SK-N-SH (cell line): ENCODE measurements around the gene COL4A2. TPM values are rescaled to one million over a fixed set of nuclear protein-coding genes. Genes with fewer than 3 reads are reported as not detected.

Experiments used
- CTCF ChIA-PET: fragments of 300-600, 350-600 bp; formaldehyde crosslinking; extraction: SDS; loops from one replicate; lab custom pipeline; 2021; lab: Yijun Ruan, JAX
- POLR2A ChIA-PET: fragments of 350-600 bp; sonication (Branson Sonifier 250); formaldehyde crosslinking; extraction: SDS; loops from one replicate; lab custom pipeline; 2020; ENCODE audit warnings: antibody characterized with exemption, inconsistent platforms; lab: Yijun Ruan, JAX
- DNase-seq: peaks from one replicate; pipeline ENCODE4 v3.0.0; 2012
- H2AFZ ChIP-seq: fragments of 200-600 bp; sonication (generic); 2 replicates; pipeline ENCODE4 v1.8.1; 2016; ENCODE audit warnings: antibody characterized with exemption, mild to moderate bottlenecking, low read depth
- H3F3A ChIP-seq: fragments of 200-600 bp; sonication (generic); replicated peaks from 2 replicates; pipeline ENCODE3; 2016; ENCODE audit warnings: antibody characterized with exemption, mild to moderate bottlenecking; ENCODE audit not compliant: insufficient read depth
- H3K27ac ChIP-seq, 2 experiments: fragments of 200-500 bp in 1 of 2; fragments of 200-600 bp in 1 of 2; sonication (Bioruptor generic) in 1 of 2; sonication (generic), shearing (Covaris generic) in 1 of 2; 2 replicates each; pipeline versions ENCODE4 v1.5.1 to v1.6.1; 2014 to 2016; ENCODE audit warnings: low read depth in 2 of 2, inconsistent platforms in 1 of 2, low read length in 1 of 2, mild to moderate bottlenecking in 1 of 2, mixed read lengths in 1 of 2
- H3K27me3 ChIP-seq: fragments of 200-600 bp; sonication (generic), shearing (Covaris generic); 2 replicates; pipeline ENCODE4 v1.6.1; 2016; ENCODE audit warnings: mixed run types; ENCODE audit not compliant: insufficient read depth
- H3K36me3 ChIP-seq, 2 experiments: fragments of 200-500 bp in 1 of 2; fragments of 200-600 bp in 1 of 2; sonication (Bioruptor generic) in 1 of 2; sonication (generic) in 1 of 2; replicated peaks in 1 of 2; 2 replicates each; pipeline versions ENCODE3 to v1.5.1; 2014 to 2016; ENCODE audit warnings: low read length in 1 of 2, mild to moderate bottlenecking in 1 of 2; ENCODE audit not compliant: insufficient read depth in 2 of 2, control insufficient read depth in 1 of 2
- H3K4me1 ChIP-seq, 2 experiments: fragments of 200-500 bp in 1 of 2; fragments of 200-600 bp in 1 of 2; sonication (Bioruptor generic) in 1 of 2; sonication (generic), shearing (Covaris generic) in 1 of 2; 2 replicates each; pipeline versions ENCODE4 v1.5.1 to v1.6.1; 2014 to 2016; ENCODE audit warnings: low read depth in 1 of 2, low read length in 1 of 2, mixed run types in 1 of 2; ENCODE audit not compliant: insufficient read depth in 2 of 2, control insufficient read depth in 1 of 2
- H3K4me2 ChIP-seq: fragments of 200-600 bp; sonication (generic), shearing (Covaris generic); 2 replicates; pipeline ENCODE4 v1.6.1; 2017; ENCODE audit warnings: mixed run types
- H3K4me3 ChIP-seq, 2 experiments: fragments of 200-500 bp in 1 of 2; fragments of 200-600 bp in 1 of 2; sonication (Bioruptor generic) in 1 of 2; sonication (generic), shearing (Covaris generic) in 1 of 2; 2 replicates each; pipeline versions ENCODE4 v1.5.1 to v1.8.1; 2014 to 2016; ENCODE audit warnings: low read depth in 2 of 2, inconsistent platforms in 1 of 2, low read length in 1 of 2, mild to moderate bottlenecking in 1 of 2, mixed read lengths in 1 of 2, moderate library complexity in 1 of 2
- H3K79me2 ChIP-seq: fragments of 200-600 bp; sonication (generic); 2 replicates; pipeline ENCODE4 v1.8.1; 2017; ENCODE audit warnings: mild to moderate bottlenecking; ENCODE audit not compliant: insufficient read depth
- H3K9ac ChIP-seq: fragments of 200-600 bp; sonication (generic); 2 replicates; pipeline ENCODE4 v1.6.1; 2017; ENCODE audit warnings: mixed run types
- H3K9me2 ChIP-seq: fragments of 200-600 bp; sonication (generic); 2 replicates; pipeline ENCODE4 v1.6.1; 2017; ENCODE audit warnings: mixed run types
- H3K9me3 ChIP-seq: fragments of 200-600 bp; sonication (generic); 2 replicates; pipeline ENCODE4 v1.6.1; 2017; ENCODE audit warnings: mixed run types, mild to moderate bottlenecking, moderate library complexity
- H4K20me1 ChIP-seq: fragments of 200-600 bp; sonication (generic); 2 replicates; pipeline ENCODE4 v1.6.1; 2017; ENCODE audit warnings: mild to moderate bottlenecking, mixed run types; ENCODE audit not compliant: insufficient read depth
- EP300 ChIP-seq, 2 experiments: IDR thresholded peaks; 2 replicates each; pipeline versions ENCODE4 v1.4.0 to v1.6.1; 2012; ENCODE audit warnings: borderline replicate concordance in 1 of 2, low read depth in 1 of 2, low read length in 1 of 2
- FOXJ3 ChIP-seq: sonication (generic); formaldehyde crosslinking; IDR thresholded peaks from 2 replicates; pipeline ENCODE4 v1.5.1; 2020; ENCODE audit warnings: mild to moderate bottlenecking, missing genetic modification reagents
- GABPA ChIP-seq: IDR thresholded peaks from 2 replicates; pipeline ENCODE4 v1.4.0; 2012; ENCODE audit warnings: low read depth, mild to moderate bottlenecking
- MEF2A ChIP-seq: IDR thresholded peaks from 2 replicates; pipeline ENCODE4 v1.4.0; 2012; ENCODE audit warnings: low read depth, borderline replicate concordance
- NFIC ChIP-seq: IDR thresholded peaks from 2 replicates; pipeline ENCODE4 v1.4.0; 2012; ENCODE audit warnings: borderline replicate concordance
- NRF1 ChIP-seq: IDR thresholded peaks from 2 replicates; pipeline ENCODE4 v1.6.1; 2012; ENCODE audit warnings: low read depth, mild to moderate bottlenecking, low read length
- RAD21 ChIP-seq: IDR thresholded peaks from 2 replicates; pipeline ENCODE4 v1.6.1; 2012; ENCODE audit warnings: mild to moderate bottlenecking, low read length
- SMC3 ChIP-seq: IDR thresholded peaks from 2 replicates; pipeline ENCODE4 v1.6.1; 2012; ENCODE audit warnings: low read depth, low read length, improper control_type of control experiment
- TAF1 ChIP-seq: IDR thresholded peaks from 2 replicates; pipeline ENCODE4 v1.6.1; 2012; ENCODE audit warnings: low read depth, mild to moderate bottlenecking, low read length, moderate library complexity, borderline replicate concordance
- TCF12 ChIP-seq: IDR thresholded peaks from 2 replicates; pipeline ENCODE4 v1.4.0; 2012
- whole genome bisulfite sequencing: methylation state at CpG from one replicate; pipeline ENCODE4 v1.1.6; 2017; ENCODE audit warnings: low lambda C conversion rate; 5-methylcytosine and 5-hydroxymethylcytosine counted together
- polyA plus RNA-seq, 3 experiments: library from polyadenylated mRNA; depleted of rRNA; stranded (reverse); fragments of >200 nt; gene quantifications; 2 replicates each; pipeline ENCODE4 v1.2.3, GENCODE V29; 2012
- TF ChIP-seq, protein P1 (sequence below): fragments of 150-350 bp; IDR thresholded peaks from 2 replicates; pipeline ENCODE4 v1.6.1; 2016; ENCODE audit warnings: mild to moderate bottlenecking, low read depth, low read length
- TF ChIP-seq, protein P2 (sequence below): IDR thresholded peaks from 2 replicates; pipeline ENCODE4 v1.6.1; 2012; ENCODE audit warnings: mild to moderate bottlenecking, low read depth, low read length, moderate library complexity
- TF ChIP-seq, protein P3 (sequence below): fragments of 200-600 bp; sonication (generic); IDR thresholded peaks from 2 replicates; pipeline ENCODE4 v1.6.1; 2017; ENCODE audit warnings: antibody characterized with exemption, mild to moderate bottlenecking, moderate library complexity
- TF ChIP-seq, protein P4 (sequence below): IDR thresholded peaks from 2 replicates; pipeline ENCODE4 v1.4.0; 2012; ENCODE audit warnings: low read depth

The COL4A2 gene
- polyA plus RNA-seq, 1 of the 3 experiments (the other 2 are of a cell fraction): 137 TPM

DNA sequence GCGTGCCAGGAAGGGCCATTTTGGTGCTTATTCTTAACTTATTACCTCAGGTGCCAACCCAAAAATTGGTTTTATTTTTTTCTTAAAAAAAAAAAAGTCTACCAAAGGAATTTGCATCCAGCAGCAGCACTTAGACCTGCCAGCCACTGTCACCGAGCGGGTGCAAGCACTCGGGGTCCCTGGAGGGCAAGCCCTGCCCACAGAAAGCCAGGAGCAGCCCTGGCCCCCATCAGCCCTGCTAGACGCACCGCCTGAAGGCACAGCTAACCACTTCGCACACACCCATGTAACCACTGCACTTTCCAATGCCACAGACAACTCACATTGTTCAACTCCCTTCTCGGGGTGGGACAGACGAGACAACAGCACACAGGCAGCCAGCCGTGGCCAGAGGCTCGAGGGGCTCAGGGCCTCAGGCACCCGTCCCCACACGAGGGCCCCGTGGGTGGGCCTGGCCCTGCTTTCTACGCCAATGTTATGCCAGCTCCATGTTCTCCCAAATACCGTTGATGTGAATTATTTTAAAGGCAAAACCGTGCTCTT, 205.2 kb downstream of the COL4A2 start:
- no peaks in the 10 kb centered on the region; a peak in 1 of 4 replicates for H3K4me1 ChIP-seq
- H3K4me3 ChIP-seq: no peak overlapping the region
- ChIA-PET POLR2A (no interaction called here), CTCF (interaction anchor here (1.0 kb wide), 1 partner anchor 12 kb away, joined by 3 read pairs; no protein-coding TSS in a partner anchor)
- H3K9ac ChIP-seq: no peak overlapping the region
- peaks cover 25 to 32% of the 10 kb centered on the region in 2 experiments for H3K36me3 ChIP-seq
- no peak overlapping the region for H3K27ac ChIP-seq
- no peaks in the 10 kb centered on the region for H3K79me2 ChIP-seq
- 98% methylated on average over 16 of the region's 17 CpGs for WGBS
- H3K4me2 ChIP-seq: no peak overlapping the region
- H3K9me3 ChIP-seq: no peaks in the 10 kb centered on the region
- H3F3A ChIP-seq: peaks cover 9% of the 10 kb centered on the region
- no peak overlapping the region for H2AFZ ChIP-seq
- TF ChIP-seq MEF2A: no peak
- H3K27me3 ChIP-seq: no peaks in the 10 kb centered on the region
- no peaks in the 10 kb centered on the region for H4K20me1 ChIP-seq
- no peak for DNase-seq
- H3K9me2 ChIP-seq: no peaks in the 10 kb centered on the region

DNA sequence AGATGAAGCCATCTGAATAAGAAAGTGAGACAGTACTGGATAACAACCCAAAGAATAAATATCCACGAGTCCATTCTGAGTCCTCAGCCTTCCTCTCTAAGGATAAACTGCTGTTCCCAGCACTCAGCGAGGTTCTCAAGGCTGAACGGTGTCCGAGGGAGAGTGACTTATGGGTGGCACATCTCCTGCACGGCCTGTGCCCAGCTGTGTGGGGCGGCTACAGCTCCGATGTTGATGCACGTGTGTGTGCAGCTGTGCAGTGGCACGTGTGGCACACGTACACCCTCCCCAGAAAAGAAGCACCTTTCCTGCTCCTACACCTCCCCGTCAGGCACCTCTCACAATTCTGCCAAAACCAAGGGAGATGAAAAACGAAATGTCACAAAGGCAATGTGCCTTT, 209.4 kb downstream of the COL4A2 start:
- Histone ChIP-seq H3K9ac (no peak overlapping the region), H3K27ac (no peak overlapping the region), H3K27me3 (no peaks in the 10 kb centered on the region), H3K79me2 (no peaks in the 10 kb centered on the region), H3K4me2 (no peak overlapping the region), H3K9me2 (no peaks in the 10 kb centered on the region), H3K4me1 (peaks cover 0 to 3% of the 10 kb centered on the region in 2 experiments; a peak in 1 of 4 replicates), H3K36me3 (peaks cover 10 to 12% of the 10 kb centered on the region in 2 experiments), H3K9me3 (no peaks in the 10 kb centered on the region), H2AFZ (no peak overlapping the region)
- CTCF ChIA-PET: no interaction called here
- no peak for DNase-seq
- no peak for TF ChIP-seq RAD21
- no peak for TF ChIP-seq GABPA
- TF ChIP-seq, all 33 proteins: peak for 0
- POLR2A ChIA-PET: no interaction called here
- no peak overlapping the region for H3K4me3 ChIP-seq
- no peaks in the 10 kb centered on the region for H4K20me1 ChIP-seq
- 80% methylated on average over 12 of the region's 12 CpGs for WGBS
- H3F3A ChIP-seq: no peaks in the 10 kb centered on the region

DNA sequence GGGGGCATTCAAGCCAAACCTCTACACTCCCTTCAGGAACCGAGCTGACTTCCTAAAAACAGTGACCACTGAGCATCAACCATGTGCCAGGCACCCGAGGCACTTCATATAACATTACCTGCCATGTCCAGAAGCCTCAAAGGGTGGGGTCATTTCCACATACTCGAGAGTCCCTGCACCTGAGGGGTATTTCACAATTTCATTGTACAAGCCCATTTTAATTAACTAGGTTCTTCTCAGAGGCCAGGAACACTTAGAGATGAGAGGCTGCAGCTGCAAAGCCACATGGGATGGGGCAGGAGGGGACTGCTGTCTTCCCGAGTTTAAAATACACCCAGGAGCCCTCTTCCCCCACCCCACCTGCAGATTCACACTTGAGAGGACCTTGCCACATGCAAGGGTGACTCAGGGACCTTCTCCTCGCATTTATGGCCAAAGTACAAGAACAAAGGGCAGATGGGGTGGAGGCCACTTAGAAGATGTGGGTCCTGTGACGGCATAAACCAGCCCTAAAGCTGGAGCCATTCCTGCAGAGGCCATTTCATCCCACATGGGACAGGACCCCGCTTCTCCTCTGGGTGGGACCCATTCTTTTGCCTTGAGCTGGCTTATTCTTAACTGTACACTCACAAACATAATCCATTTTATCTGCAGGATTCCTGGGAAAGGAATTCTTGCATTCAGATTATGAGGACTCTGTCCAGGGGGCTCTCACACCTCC, 210.6 kb downstream of the COL4A2 start:
- ChIA-PET CTCF (no interaction called here), POLR2A (no interaction called here)
- Histone ChIP-seq H3K4me3 (no peak overlapping the region), H3K4me1 (peaks cover 0 to 3% of the 10 kb centered on the region in 2 experiments; a peak in 1 of 4 replicates), H3K27me3 (no peaks in the 10 kb centered on the region), H3K9me2 (no peaks in the 10 kb centered on the region), H2AFZ (no peak overlapping the region), H3F3A (no peaks in the 10 kb centered on the region), H3K36me3 (peaks cover 2 to 3% of the 10 kb centered on the region in 2 experiments), H3K9ac (no peak overlapping the region), H3K79me2 (no peaks in the 10 kb centered on the region), H3K4me2 (no peak overlapping the region), H3K9me3 (no peaks in the 10 kb centered on the region), H4K20me1 (no peaks in the 10 kb centered on the region), H3K27ac (no peak overlapping the region)
- DNase-seq: no peak
- 91% methylated on average over 4 of the region's 7 CpGs for WGBS
- TF ChIP-seq, protein P1, sequence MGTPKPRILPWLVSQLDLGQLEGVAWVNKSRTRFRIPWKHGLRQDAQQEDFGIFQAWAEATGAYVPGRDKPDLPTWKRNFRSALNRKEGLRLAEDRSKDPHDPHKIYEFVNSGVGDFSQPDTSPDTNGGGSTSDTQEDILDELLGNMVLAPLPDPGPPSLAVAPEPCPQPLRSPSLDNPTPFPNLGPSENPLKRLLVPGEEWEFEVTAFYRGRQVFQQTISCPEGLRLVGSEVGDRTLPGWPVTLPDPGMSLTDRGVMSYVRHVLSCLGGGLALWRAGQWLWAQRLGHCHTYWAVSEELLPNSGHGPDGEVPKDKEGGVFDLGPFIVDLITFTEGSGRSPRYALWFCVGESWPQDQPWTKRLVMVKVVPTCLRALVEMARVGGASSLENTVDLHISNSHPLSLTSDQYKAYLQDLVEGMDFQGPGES: no peak
- TF ChIP-seq, protein P2, sequence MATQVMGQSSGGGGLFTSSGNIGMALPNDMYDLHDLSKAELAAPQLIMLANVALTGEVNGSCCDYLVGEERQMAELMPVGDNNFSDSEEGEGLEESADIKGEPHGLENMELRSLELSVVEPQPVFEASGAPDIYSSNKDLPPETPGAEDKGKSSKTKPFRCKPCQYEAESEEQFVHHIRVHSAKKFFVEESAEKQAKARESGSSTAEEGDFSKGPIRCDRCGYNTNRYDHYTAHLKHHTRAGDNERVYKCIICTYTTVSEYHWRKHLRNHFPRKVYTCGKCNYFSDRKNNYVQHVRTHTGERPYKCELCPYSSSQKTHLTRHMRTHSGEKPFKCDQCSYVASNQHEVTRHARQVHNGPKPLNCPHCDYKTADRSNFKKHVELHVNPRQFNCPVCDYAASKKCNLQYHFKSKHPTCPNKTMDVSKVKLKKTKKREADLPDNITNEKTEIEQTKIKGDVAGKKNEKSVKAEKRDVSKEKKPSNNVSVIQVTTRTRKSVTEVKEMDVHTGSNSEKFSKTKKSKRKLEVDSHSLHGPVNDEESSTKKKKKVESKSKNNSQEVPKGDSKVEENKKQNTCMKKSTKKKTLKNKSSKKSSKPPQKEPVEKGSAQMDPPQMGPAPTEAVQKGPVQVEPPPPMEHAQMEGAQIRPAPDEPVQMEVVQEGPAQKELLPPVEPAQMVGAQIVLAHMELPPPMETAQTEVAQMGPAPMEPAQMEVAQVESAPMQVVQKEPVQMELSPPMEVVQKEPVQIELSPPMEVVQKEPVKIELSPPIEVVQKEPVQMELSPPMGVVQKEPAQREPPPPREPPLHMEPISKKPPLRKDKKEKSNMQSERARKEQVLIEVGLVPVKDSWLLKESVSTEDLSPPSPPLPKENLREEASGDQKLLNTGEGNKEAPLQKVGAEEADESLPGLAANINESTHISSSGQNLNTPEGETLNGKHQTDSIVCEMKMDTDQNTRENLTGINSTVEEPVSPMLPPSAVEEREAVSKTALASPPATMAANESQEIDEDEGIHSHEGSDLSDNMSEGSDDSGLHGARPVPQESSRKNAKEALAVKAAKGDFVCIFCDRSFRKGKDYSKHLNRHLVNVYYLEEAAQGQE: no peak
- TF ChIP-seq SMC3: no peak
- no peak for TF ChIP-seq TCF12
- no peak for TF ChIP-seq FOXJ3
- TF ChIP-seq TAF1: no peak
- TF ChIP-seq RAD21: no peak
- no peak for TF ChIP-seq NRF1
- TF ChIP-seq, protein P3, sequence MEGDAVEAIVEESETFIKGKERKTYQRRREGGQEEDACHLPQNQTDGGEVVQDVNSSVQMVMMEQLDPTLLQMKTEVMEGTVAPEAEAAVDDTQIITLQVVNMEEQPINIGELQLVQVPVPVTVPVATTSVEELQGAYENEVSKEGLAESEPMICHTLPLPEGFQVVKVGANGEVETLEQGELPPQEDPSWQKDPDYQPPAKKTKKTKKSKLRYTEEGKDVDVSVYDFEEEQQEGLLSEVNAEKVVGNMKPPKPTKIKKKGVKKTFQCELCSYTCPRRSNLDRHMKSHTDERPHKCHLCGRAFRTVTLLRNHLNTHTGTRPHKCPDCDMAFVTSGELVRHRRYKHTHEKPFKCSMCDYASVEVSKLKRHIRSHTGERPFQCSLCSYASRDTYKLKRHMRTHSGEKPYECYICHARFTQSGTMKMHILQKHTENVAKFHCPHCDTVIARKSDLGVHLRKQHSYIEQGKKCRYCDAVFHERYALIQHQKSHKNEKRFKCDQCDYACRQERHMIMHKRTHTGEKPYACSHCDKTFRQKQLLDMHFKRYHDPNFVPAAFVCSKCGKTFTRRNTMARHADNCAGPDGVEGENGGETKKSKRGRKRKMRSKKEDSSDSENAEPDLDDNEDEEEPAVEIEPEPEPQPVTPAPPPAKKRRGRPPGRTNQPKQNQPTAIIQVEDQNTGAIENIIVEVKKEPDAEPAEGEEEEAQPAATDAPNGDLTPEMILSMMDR: no peak
- no peak for TF ChIP-seq NFIC
- TF ChIP-seq, protein P4, sequence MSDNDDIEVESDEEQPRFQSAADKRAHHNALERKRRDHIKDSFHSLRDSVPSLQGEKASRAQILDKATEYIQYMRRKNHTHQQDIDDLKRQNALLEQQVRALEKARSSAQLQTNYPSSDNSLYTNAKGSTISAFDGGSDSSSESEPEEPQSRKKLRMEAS: no peak
- TF ChIP-seq EP300 (IDR thresholded peaks at IDR 0.05; ENCODE audit: borderline replicate concordance in 1 of 2, low read depth in 1 of 2, low read length in 1 of 2): no peak
